Gastroesophageal sphincter (tissue), 4 donors: ENCODE results near the gene BDKRB2. TPM values are rescaled to one million over a fixed set of nuclear protein-coding genes. Genes with fewer than 3 reads are reported as not detected.
A peak's percentile ranks its signal among the peaks of the same experiment; 100 is the strongest.

ENCODE experiments used
- ATAC-seq: fragments of 150-250 bp; one replicate; pipeline ENCODE4 v1.9.1; 2016; ENCODE audit warnings: mild to moderate bottlenecking, moderate library complexity
- H3K27ac ChIP-seq, 4 donors: fragments of 200-600 bp; sonication (generic) in 3 of 4; 1 replicate in 3 of 4; 2 replicates in 1 of 4; pipeline ENCODE4 v1.5.1; 2016 to 2019
- H3K27me3 ChIP-seq: fragments of 200-600 bp; sonication (generic); one replicate; pipeline ENCODE4 v1.5.1; 2019
- H3K36me3 ChIP-seq, 2 donors: fragments of 200-600 bp; sonication (generic); one replicate each; pipeline ENCODE4 v1.5.1; 2019; ENCODE audit warnings: control low read depth in 1 of 2
- H3K4me1 ChIP-seq, 3 donors: fragments of 200-600 bp; sonication (generic); 1 replicate in 2 of 3; 2 replicates in 1 of 3; pipeline ENCODE4 v1.5.1; 2016 to 2019; ENCODE audit warnings: control low read depth in 2 of 3
- H3K4me3 ChIP-seq, 2 donors: fragments of 200-600 bp; sonication (generic); one replicate each; pipeline ENCODE4 v1.5.1; 2019; ENCODE audit warnings: mild to moderate bottlenecking in 1 of 2, moderate library complexity in 1 of 2
- H3K9me3 ChIP-seq, 3 donors: fragments of 200-600 bp; sonication (generic); one replicate each; pipeline ENCODE4 v1.5.1; 2017 to 2019; ENCODE audit warnings: control low read depth in 2 of 3
- CTCF ChIP-seq, 4 experiments: fragments of 200-600 bp in 2 of 4; fragments of 450-650 bp in 2 of 4; sonication (generic) in 1 of 4; IDR thresholded peaks; one replicate each; pipeline ENCODE4 v1.5.1; 2017 to 2019; ENCODE audit warnings: antibody characterized with exemption in 4 of 4, mild to moderate bottlenecking in 2 of 4, moderate library complexity in 2 of 4
- EP300 ChIP-seq: sonication (generic); formaldehyde crosslinking; IDR thresholded peaks from one replicate; pipeline ENCODE4 v1.6.1; 2017; ENCODE audit warnings: antibody characterized with exemption, mild to moderate bottlenecking
- POLR2A ChIP-seq, 2 donors: fragments of 450-650 bp; IDR thresholded peaks; one replicate each; pipeline ENCODE4 v1.6.1; 2017; ENCODE audit warnings: antibody characterized with exemption in 2 of 2, mild to moderate bottlenecking in 2 of 2, moderate library complexity in 1 of 2
- POLR2AphosphoS5 ChIP-seq: sonication (generic); formaldehyde crosslinking; IDR thresholded peaks from one replicate; pipeline ENCODE4 v1.6.1; 2017; ENCODE audit warnings: antibody characterized with exemption
- WGBS, 2 donors: methylation state at CpG; one replicate each; pipeline ENCODE4 v1.1.5; 2018; ENCODE audit warnings: low coverage in 1 of 2; 5-methylcytosine and 5-hydroxymethylcytosine counted together
- total RNA-seq, 4 donors: library from RNA; depleted of rRNA; stranded (reverse); fragments of >200 nt; gene quantifications; one replicate each; pipeline ENCODE4 v1.1.0, GENCODE V29; 2016

Gene BDKRB2
- total RNA-seq, 4 donors from 2014 or later = 3.3 to 13.6 (median 8.3) TPM

DNA sequence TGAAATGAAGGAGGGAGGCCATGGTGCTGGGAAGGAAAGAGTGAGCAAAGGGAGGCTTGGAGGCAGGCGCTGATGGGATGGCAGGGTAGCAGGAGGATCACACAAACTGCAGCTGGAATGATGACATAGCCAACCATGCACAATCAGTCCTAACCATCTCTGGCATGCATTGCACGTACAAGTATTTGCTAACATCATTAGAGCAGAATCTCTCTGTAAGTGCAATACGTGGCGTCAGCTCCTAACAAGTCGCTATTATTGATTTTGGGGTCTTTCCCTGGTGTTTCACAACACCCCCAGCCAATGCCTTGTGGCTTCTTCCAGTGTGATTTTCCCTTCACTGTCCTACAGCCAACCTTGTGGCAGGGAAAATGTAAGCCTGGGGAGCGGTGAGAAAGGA lies 69.9 kb downstream of the BDKRB2 start:
- 70 to 75% methylated on average over 2 to 6 of the region's 6 CpGs for WGBS, 2 donors
- H3K27ac ChIP-seq = peak overlapping the region in 2 of 4 donors; percentile 9 to 36

GRCh38 chr14:96275177-96276112 lies 70.8 kb downstream of the BDKRB2 start:
- TF ChIP-seq POLR2A (IDR thresholded peaks at IDR 0.05) = no peak
- TF ChIP-seq CTCF (IDR thresholded peaks at IDR 0.05) = peak; percentile 90 to 98 (median 94)
- peak; percentile 6 for TF ChIP-seq POLR2AphosphoS5
- TF ChIP-seq EP300 = no peak
- H3K27ac ChIP-seq = peak overlapping the region in 3 of 4 donors; percentile 9 to 36 (median 26)

More for the DNA sequence above, 69.9 kb downstream of the BDKRB2 start:
- Histone ChIP-seq H3K4me1 (peaks cover 0 to 28% (median 9%) of the 10 kb centered on the region in 3 donors), H3K36me3 (peaks cover 0 to 5% of the 10 kb centered on the region in 2 donors), H3K4me3 (no peak overlapping the region), H3K9me3 (peaks cover 0 to 36% (median 0%) of the 10 kb centered on the region in 3 donors), H3K27me3 (no peaks in the 10 kb centered on the region)
- no peak for TF ChIP-seq POLR2AphosphoS5
- TF ChIP-seq CTCF (IDR thresholded peaks at IDR 0.05) = no peak
- TF ChIP-seq EP300 = no peak
- no peak for TF ChIP-seq POLR2A (IDR thresholded peaks at IDR 0.05)
- peak; percentile 58 for ATAC-seq

GRCh38 chr14:96277890-96278289 lies 73.3 kb downstream of the BDKRB2 start:
- Histone ChIP-seq H3K9me3 (peaks cover 0 to 19% (median 0%) of the 10 kb centered on the region in 3 donors), H3K36me3 (peaks cover 0 to 19% of the 10 kb centered on the region in 2 donors), H3K4me1 (peaks cover 0 to 18% (median 9%) of the 10 kb centered on the region in 3 donors), H3K4me3 (no peak overlapping the region), H3K27me3 (no peaks in the 10 kb centered on the region), H3K27ac (no peak overlapping the region)
- TF ChIP-seq EP300 = no peak
- no peak for TF ChIP-seq CTCF (IDR thresholded peaks at IDR 0.05)
- TF ChIP-seq POLR2A (IDR thresholded peaks at IDR 0.05) = no peak
- no peak for TF ChIP-seq POLR2AphosphoS5
- 88 to 100% methylated on average over 1 of the region's 1 CpG for WGBS, 2 donors
- ATAC-seq = no peak

More at GRCh38 chr14:96275177-96276112, 70.8 kb downstream of the BDKRB2 start:
- Histone ChIP-seq H3K36me3 (peaks cover 0 to 5% of the 10 kb centered on the region in 2 donors), H3K4me1 (peaks cover 0 to 19% (median 9%) of the 10 kb centered on the region in 3 donors), H3K4me3 (no peak overlapping the region), H3K27me3 (no peaks in the 10 kb centered on the region), H3K9me3 (peaks cover 0 to 36% (median 0%) of the 10 kb centered on the region in 3 donors)
- 8 to 9% methylated on average over 13 to 14 of the region's 17 CpGs for WGBS, 2 donors
- peak; percentile 54 for ATAC-seq

GRCh38 chr14:96279564-96279963 lies 74.9 kb downstream of the BDKRB2 start:
- Histone ChIP-seq H3K4me1 (peaks cover 0 to 17% (median 9%) of the 10 kb centered on the region in 3 donors), H3K4me3 (no peak overlapping the region), H3K36me3 (peaks cover 0 to 35% of the 10 kb centered on the region in 2 donors), H3K27me3 (no peaks in the 10 kb centered on the region), H3K9me3 (peaks cover 0 to 19% (median 0%) of the 10 kb centered on the region in 3 donors), H3K27ac (no peak overlapping the region)
- TF ChIP-seq CTCF (IDR thresholded peaks at IDR 0.05) = no peak
- TF ChIP-seq POLR2AphosphoS5 = no peak
- no peak for TF ChIP-seq POLR2A (IDR thresholded peaks at IDR 0.05)
- ATAC-seq = no peak
- WGBS, 2 donors = 81 to 88% methylated on average over 6 of the region's 8 CpGs
